ENCODE measurements around the gene PRAMEF4. TPM values are rescaled to one million over a fixed set of nuclear protein-coding genes. Genes with fewer than 3 reads are reported as not detected.
"Not testable (repeated sequence)": the region's sequence is repeated elsewhere in the genome, so short reads cannot be mapped to it uniquely, and the experiment has no call there.

PRAMEF4 gene

DNA sequence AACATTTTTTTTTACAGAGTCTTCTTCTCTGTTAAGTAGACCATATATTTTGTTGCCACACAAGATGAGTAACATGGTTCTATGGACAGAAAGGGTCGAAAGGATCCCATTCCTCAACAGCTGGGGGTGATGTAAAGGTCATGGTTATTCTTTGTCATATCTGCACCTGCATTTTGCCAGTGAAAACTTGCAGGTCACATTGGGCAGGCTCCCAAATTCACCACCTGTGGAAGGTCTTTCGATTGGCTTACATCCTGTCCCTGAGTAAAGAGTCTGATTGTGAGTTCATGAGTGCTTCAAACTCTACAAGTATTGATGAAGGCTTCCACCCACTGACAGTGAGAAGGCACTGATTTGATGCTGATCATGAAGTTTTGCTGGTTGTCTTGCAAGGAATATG, 52.8 kb downstream of the PRAMEF4 start:
- not testable (repeated sequence) for H3K9me3 ChIP-seq (ENCODE audit: control insufficient read depth, low read length); H3K4ac ChIP-seq (ENCODE audit: low read depth in 1 of 2, low read length in 2 of 2); H3K79me1 ChIP-seq (replicated peaks; ENCODE audit: low read length, poor library complexity, severe bottlenecking); H3K4me3 ChIP-seq (ENCODE audit: insufficient read depth in 1 of 2, low read depth in 1 of 2, low read length in 2 of 2); H2AK5ac ChIP-seq (ENCODE audit: low read length, severe bottlenecking); H2BK15ac ChIP-seq (ENCODE audit: low read depth, poor library complexity, severe bottlenecking); H4K8ac ChIP-seq (ENCODE audit: low read length); DNase-seq; H3K23ac ChIP-seq (ENCODE audit: low read length in 2 of 2); H3K4me1 ChIP-seq (ENCODE audit: control insufficient read depth, insufficient read depth, low read depth, low read length); H3K4me2 ChIP-seq (ENCODE audit: low read length, poor library complexity, severe bottlenecking); H4K91ac ChIP-seq (ENCODE audit: low read length); H3K18ac ChIP-seq (ENCODE audit: low read depth in 1 of 2, low read length in 2 of 2); H3K9ac ChIP-seq (ENCODE audit: low read length); H3K14ac ChIP-seq (ENCODE audit: low read length in 2 of 2); H3K27me3 ChIP-seq (ENCODE audit: control insufficient read depth in 1 of 2, insufficient read depth in 1 of 2, low read length in 2 of 2); H3K36me3 ChIP-seq (ENCODE audit: control insufficient read depth in 1 of 2, insufficient read depth in 2 of 2, low read depth in 1 of 2, low read length in 2 of 2); H2BK12ac ChIP-seq (ENCODE audit: low read length in 2 of 2); H2BK5ac ChIP-seq (ENCODE audit: low read depth, low read length, poor library complexity, severe bottlenecking); H3K27ac ChIP-seq (ENCODE audit: low read length, poor library complexity, severe bottlenecking); H2BK120ac ChIP-seq (ENCODE audit: low read depth, low read length); H2AFZ ChIP-seq (ENCODE audit: low read depth, low read length)
- 36% methylated on average over 2 of the region's 2 CpGs for WGBS

GRCh38 chr1:12831310-12831709, 54.7 kb downstream of the PRAMEF4 start, which contains the start of gene PRAMEF11:
Gene PRAMEF11 (minus strand): TSS chr1:12831410. CDS start chr1:12828789, 2,621 bp downstream.
- DNase-seq; H4K8ac ChIP-seq (ENCODE audit: low read length); H3K79me1 ChIP-seq (replicated peaks; ENCODE audit: low read length, poor library complexity, severe bottlenecking); H3K27ac ChIP-seq (ENCODE audit: low read length, poor library complexity, severe bottlenecking); H2AK5ac ChIP-seq (ENCODE audit: low read length, severe bottlenecking); H3K14ac ChIP-seq (ENCODE audit: low read length in 2 of 2); H3K9me3 ChIP-seq (ENCODE audit: control insufficient read depth, low read length); H3K27me3 ChIP-seq (ENCODE audit: control insufficient read depth in 1 of 2, insufficient read depth in 1 of 2, low read length in 2 of 2); H2BK120ac ChIP-seq (ENCODE audit: low read depth, low read length); H3K23ac ChIP-seq (ENCODE audit: low read length in 2 of 2); H3K9ac ChIP-seq (ENCODE audit: low read length); H3K4me2 ChIP-seq (ENCODE audit: low read length, poor library complexity, severe bottlenecking); H2BK12ac ChIP-seq (ENCODE audit: low read length in 2 of 2); H2BK15ac ChIP-seq (ENCODE audit: low read depth, poor library complexity, severe bottlenecking); H3K36me3 ChIP-seq (ENCODE audit: control insufficient read depth in 1 of 2, insufficient read depth in 2 of 2, low read depth in 1 of 2, low read length in 2 of 2); H3K4me1 ChIP-seq (ENCODE audit: control insufficient read depth, insufficient read depth, low read depth, low read length); H3K4ac ChIP-seq (ENCODE audit: low read depth in 1 of 2, low read length in 2 of 2); H2AFZ ChIP-seq (ENCODE audit: low read depth, low read length); H4K91ac ChIP-seq (ENCODE audit: low read length); H3K18ac ChIP-seq (ENCODE audit: low read depth in 1 of 2, low read length in 2 of 2); H3K4me3 ChIP-seq (ENCODE audit: insufficient read depth in 1 of 2, low read depth in 1 of 2, low read length in 2 of 2); H2BK5ac ChIP-seq (ENCODE audit: low read depth, low read length, poor library complexity, severe bottlenecking): not testable (repeated sequence)
- 0% methylated on average over 1 of the region's 3 CpGs for WGBS

Small RNA genes lying within 50 kb of the gene (small RNA-seq; reads per million reads assigned to genes)
- gene RNU6-1072P (ENCODE audit: low read depth), result not detected

Data from mesenchymal stem cell (in vitro differentiated cells and primary cell).